Keratinocyte (primary cell): Measurements from ENCODE around the gene STYXL1. TPM values are rescaled to one million over a fixed set of nuclear protein-coding genes. Genes with fewer than 3 reads are reported as not detected.

Experiments
- DNase-seq: peaks from one replicate; pipeline ENCODE4 v3.0.0-alpha.2; 2011; ENCODE audit warnings: low read depth, missing footprints, low spot score
- FAIRE-seq: peaks from 2 replicates; lab custom pipeline; 2011; peaks lifted over from hg19 to GRCh38; lab: Jason Lieb, UNC
- H2AFZ ChIP-seq: 2 replicates; pipeline ENCODE4 v1.6.0; 2012; ENCODE audit warnings: low read length, control low read depth, inconsistent platforms; ENCODE audit not compliant: control insufficient read depth
- H3K27ac ChIP-seq: 2 replicates; pipeline ENCODE4 v1.5.1; 2011; ENCODE audit warnings: low read length; ENCODE audit not compliant: control insufficient read depth, insufficient read depth
- H3K27me3 ChIP-seq: 3 replicates; pipeline ENCODE4 v1.6.0; 2011; ENCODE audit warnings: low read length; ENCODE audit not compliant: control insufficient read depth, insufficient read depth; ENCODE audit errors: extremely low read depth
- H3K36me3 ChIP-seq, 2 experiments: 2 replicates in 1 of 2; 3 replicates in 1 of 2; pipeline ENCODE4 v1.5.1; 2011; ENCODE audit warnings: low read length in 2 of 2, mild to moderate bottlenecking in 1 of 2; ENCODE audit not compliant: control insufficient read depth in 2 of 2, insufficient read depth in 2 of 2; ENCODE audit errors: extremely low read depth in 1 of 2
- H3K4me1 ChIP-seq: 3 replicates; pipeline ENCODE4 v1.5.1; 2011; ENCODE audit warnings: low read length; ENCODE audit not compliant: control insufficient read depth, insufficient read depth; ENCODE audit errors: extremely low read depth
- H3K4me2 ChIP-seq: 3 replicates; pipeline ENCODE4 v1.6.0; 2011; ENCODE audit warnings: low read depth, low read length; ENCODE audit not compliant: control insufficient read depth, insufficient read depth; ENCODE audit errors: extremely low read depth
- H3K4me3 ChIP-seq, 3 experiments: fragments of 200-600 bp in 1 of 3; sonication (generic) in 1 of 3; 2 replicates in 2 of 3; 3 replicates in 1 of 3; pipeline ENCODE4 v1.5.1; 2011 to 2016; ENCODE audit warnings: low read length in 3 of 3, mild to moderate bottlenecking in 3 of 3, control low read depth in 2 of 3, inconsistent platforms in 1 of 3, low read depth in 1 of 3, mixed read lengths in 1 of 3, mixed run types in 1 of 3, moderate library complexity in 1 of 3; ENCODE audit not compliant: control insufficient read depth in 2 of 3, insufficient read depth in 2 of 3; ENCODE audit errors: extremely low read depth in 1 of 3
- H3K79me2 ChIP-seq: 2 replicates; pipeline ENCODE4 v1.6.0; 2012; ENCODE audit warnings: low read length; ENCODE audit not compliant: control insufficient read depth, insufficient read depth
- H3K9ac ChIP-seq: 3 replicates; pipeline ENCODE4 v1.6.0; 2011; ENCODE audit warnings: low read length; ENCODE audit not compliant: control insufficient read depth, insufficient read depth; ENCODE audit errors: extremely low read depth
- H3K9me1 ChIP-seq: 3 replicates; pipeline ENCODE4 v1.6.0; 2011; ENCODE audit warnings: low read length; ENCODE audit not compliant: control insufficient read depth, insufficient read depth; ENCODE audit errors: extremely low read depth
- H3K9me3 ChIP-seq: 2 replicates; pipeline ENCODE4 v1.5.1; 2012; ENCODE audit warnings: low read depth, low read length; ENCODE audit not compliant: control insufficient read depth
- H4K20me1 ChIP-seq: 3 replicates; pipeline ENCODE4 v1.6.0; 2011; ENCODE audit warnings: low read length; ENCODE audit not compliant: control insufficient read depth, insufficient read depth; ENCODE audit errors: extremely low read depth
- EZH2 ChIP-seq: IDR thresholded peaks from one replicate; pipeline ENCODE4 v1.6.1; 2012; ENCODE audit warnings: inconsistent platforms, mild to moderate bottlenecking, low read length, moderate library complexity
- dilution Hi-C: fragments of 300-500 bp; cut with MboI; formaldehyde crosslinking; loops from one replicate; pipeline ENCODE4 v1.7.0; 2020; ENCODE audit warnings: low sequenced_read_pairs; ENCODE audit not compliant: extremely low pct_ligation_motif_present
- polyA plus RNA-seq, 5 experiments: library from polyadenylated mRNA; depleted of rRNA in 3 of 5; stranded (reverse) in 3 of 5; stranded (forward) in 1 of 5; unstranded in 1 of 5; fragments of >200 nt; gene quantifications; 1 replicate in 1 of 5; 2 replicates in 3 of 5; 3 replicates in 1 of 5; pipeline versions ENCODE4 v1.2.1 to v1.2.3, GENCODE V29; 2011 to 2012; ENCODE audit warnings: missing spikeins in 2 of 5, low read depth in 1 of 5, low replicate concordance in 1 of 5
- TF ChIP-seq, protein P1 (sequence below), 3 experiments: IDR thresholded peaks in 1 of 3; conservative IDR thresholded peaks in 1 of 3; optimal IDR thresholded peaks in 1 of 3; 2 replicates in 2 of 3; 3 replicates in 1 of 3; pipeline versions ENCODE3 to v1.5.1; 2011; ENCODE audit warnings: low read length in 3 of 3, mild to moderate bottlenecking in 3 of 3, moderate library complexity in 2 of 3, control low read depth in 1 of 3, inconsistent platforms in 1 of 3; ENCODE audit not compliant: insufficient read depth in 2 of 3; ENCODE audit errors: extremely low read depth in 1 of 3

STYXL1 gene
- polyA plus RNA-seq, 1 donor (not counting 4 experiments of a cell fraction or from before 2014, with no cell fraction given): 76.2 TPM

DNA sequence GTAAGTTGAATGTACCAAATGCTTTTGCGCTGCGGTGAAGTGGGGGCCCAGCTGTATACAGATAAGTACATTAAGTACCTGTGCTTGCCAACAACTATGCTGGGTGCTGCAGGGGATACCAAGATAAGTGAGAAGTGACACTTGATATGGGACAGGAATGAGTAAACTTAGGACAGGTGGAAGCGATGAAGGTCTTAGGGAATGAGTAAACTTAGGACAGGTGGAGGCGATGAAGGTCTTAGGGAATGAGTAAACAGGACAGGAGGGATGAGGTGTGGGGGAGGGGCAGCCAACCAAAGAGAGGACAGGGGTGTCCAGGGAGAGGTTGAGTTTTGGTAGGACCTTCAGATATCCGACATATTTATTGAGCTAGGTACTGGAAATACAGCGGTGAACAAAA, 1.5 kb upstream of the STYXL1 start:
- no peak for DNase-seq
- Histone ChIP-seq H3K36me3 (peaks cover under 1 to 18% of the 10 kb centered on the region in 2 experiments), H3K4me2 (peak overlapping the region; percentile 94), H3K27ac (peak overlapping the region; percentile 8), H3K9me3 (no peaks in the 10 kb centered on the region), H4K20me1 (peaks cover 14% of the 10 kb centered on the region), H3K9ac (peak overlapping the region; percentile 99), H3K79me2 (peaks cover 83% of the 10 kb centered on the region), H2AFZ (no peak overlapping the region), H3K4me1 (peaks cover 25% of the 10 kb centered on the region), H3K4me3 (peak overlapping the region; percentile 83 to 92 (median 85)), H3K9me1 (peaks cover 6% of the 10 kb centered on the region), H3K27me3 (no peaks in the 10 kb centered on the region)
- TF ChIP-seq EZH2: no peak
- TF ChIP-seq, protein P1, sequence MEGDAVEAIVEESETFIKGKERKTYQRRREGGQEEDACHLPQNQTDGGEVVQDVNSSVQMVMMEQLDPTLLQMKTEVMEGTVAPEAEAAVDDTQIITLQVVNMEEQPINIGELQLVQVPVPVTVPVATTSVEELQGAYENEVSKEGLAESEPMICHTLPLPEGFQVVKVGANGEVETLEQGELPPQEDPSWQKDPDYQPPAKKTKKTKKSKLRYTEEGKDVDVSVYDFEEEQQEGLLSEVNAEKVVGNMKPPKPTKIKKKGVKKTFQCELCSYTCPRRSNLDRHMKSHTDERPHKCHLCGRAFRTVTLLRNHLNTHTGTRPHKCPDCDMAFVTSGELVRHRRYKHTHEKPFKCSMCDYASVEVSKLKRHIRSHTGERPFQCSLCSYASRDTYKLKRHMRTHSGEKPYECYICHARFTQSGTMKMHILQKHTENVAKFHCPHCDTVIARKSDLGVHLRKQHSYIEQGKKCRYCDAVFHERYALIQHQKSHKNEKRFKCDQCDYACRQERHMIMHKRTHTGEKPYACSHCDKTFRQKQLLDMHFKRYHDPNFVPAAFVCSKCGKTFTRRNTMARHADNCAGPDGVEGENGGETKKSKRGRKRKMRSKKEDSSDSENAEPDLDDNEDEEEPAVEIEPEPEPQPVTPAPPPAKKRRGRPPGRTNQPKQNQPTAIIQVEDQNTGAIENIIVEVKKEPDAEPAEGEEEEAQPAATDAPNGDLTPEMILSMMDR (optimal IDR thresholded peaks at IDR 0.05 in 1 of 3, IDR thresholded peaks at IDR 0.05 in 1 of 3, conservative IDR thresholded peaks at IDR 0.05 in 1 of 3; ENCODE audit: extremely low read depth in 1 of 3, insufficient read depth in 2 of 3, low read length in 3 of 3): no peak
- no peak for FAIRE-seq
- dilution Hi-C loops: no loop called here

DNA sequence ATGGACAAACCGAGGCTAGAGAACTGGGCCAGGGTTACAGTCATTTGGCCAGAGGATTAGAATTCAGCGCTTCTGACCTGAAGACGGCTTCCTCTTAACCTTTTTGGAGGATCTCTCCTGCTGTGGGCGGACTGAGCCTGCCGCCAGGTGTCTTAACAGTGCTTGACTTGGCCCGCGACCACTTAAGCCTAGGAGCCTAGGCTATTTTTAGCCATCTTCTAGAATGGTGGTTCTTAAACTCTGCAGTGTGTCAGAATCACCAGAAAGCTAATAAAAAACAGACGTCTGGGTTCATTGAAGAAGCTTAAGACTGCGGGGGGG, 828 bp upstream of the STYXL1 start:
- Histone ChIP-seq H3K27ac (peak overlapping the region; percentile 94), H3K9me1 (peaks cover 6% of the 10 kb centered on the region), H2AFZ (peak overlapping the region; percentile 49), H3K79me2 (peaks cover 88% of the 10 kb centered on the region), H3K27me3 (no peaks in the 10 kb centered on the region), H3K4me1 (peaks cover 18% of the 10 kb centered on the region), H3K36me3 (peaks cover 1 to 18% of the 10 kb centered on the region in 2 experiments), H3K4me3 (peak overlapping the region; percentile 83 to 92 (median 85)), H3K4me2 (peak overlapping the region; percentile 94), H3K9me3 (no peaks in the 10 kb centered on the region), H3K9ac (peak overlapping the region; percentile 99), H4K20me1 (peaks cover 7% of the 10 kb centered on the region)
- TF ChIP-seq, protein P1 (optimal IDR thresholded peaks at IDR 0.05 in 1 of 3, IDR thresholded peaks at IDR 0.05 in 1 of 3, conservative IDR thresholded peaks at IDR 0.05 in 1 of 3; ENCODE audit: extremely low read depth in 1 of 3, insufficient read depth in 2 of 3, low read length in 3 of 3): peak; percentile 15 to 28 (median 16)
- no peak for TF ChIP-seq EZH2
- no peak for DNase-seq
- no peak for FAIRE-seq
- dilution Hi-C loops: no loop called here
